Activated naive CD4-positive, alpha-beta T cell treated with anti-CD3 and anti-CD28 coated beads, Interleukin-2, amount 10 ng/mL, durations not matched to agents 7 days and 5 days (primary cell): Measurements from ENCODE around the gene COP1.

Experiments used
- CTCF ChIA-PET: fragments of 350-600 bp; sonication (Branson Sonifier 250); formaldehyde crosslinking; loops from one replicate; lab custom pipeline; 2021; ENCODE audit warnings: antibody characterized with exemption; lab: Charles Lee
- DNase-seq: peaks from one replicate; pipeline ENCODE4 v3.0.0-alpha.2; 2020
- H3K27ac Mint-ChIP-seq: one replicate; pipeline ENCODE4 v1.8.0; 2021; ENCODE audit warnings: mild to moderate bottlenecking, moderate library complexity, mixed read lengths
- H3K27me3 Mint-ChIP-seq: one replicate; pipeline ENCODE4 v1.8.0; 2021; ENCODE audit warnings: mild to moderate bottlenecking, mixed read lengths
- H3K36me3 Mint-ChIP-seq: one replicate; pipeline ENCODE4 v1.8.0; 2021; ENCODE audit warnings: mixed read lengths
- H3K4me1 Mint-ChIP-seq: one replicate; pipeline ENCODE4 v1.8.0; 2021; ENCODE audit warnings: mixed read lengths
- H3K4me3 Mint-ChIP-seq: one replicate; pipeline ENCODE4 v1.8.0; 2021; ENCODE audit warnings: mild to moderate bottlenecking, moderate library complexity, mixed read lengths
- H3K9me3 Mint-ChIP-seq: one replicate; pipeline ENCODE4 v1.8.0; 2021; ENCODE audit warnings: mixed read lengths

The COP1 gene

DNA sequence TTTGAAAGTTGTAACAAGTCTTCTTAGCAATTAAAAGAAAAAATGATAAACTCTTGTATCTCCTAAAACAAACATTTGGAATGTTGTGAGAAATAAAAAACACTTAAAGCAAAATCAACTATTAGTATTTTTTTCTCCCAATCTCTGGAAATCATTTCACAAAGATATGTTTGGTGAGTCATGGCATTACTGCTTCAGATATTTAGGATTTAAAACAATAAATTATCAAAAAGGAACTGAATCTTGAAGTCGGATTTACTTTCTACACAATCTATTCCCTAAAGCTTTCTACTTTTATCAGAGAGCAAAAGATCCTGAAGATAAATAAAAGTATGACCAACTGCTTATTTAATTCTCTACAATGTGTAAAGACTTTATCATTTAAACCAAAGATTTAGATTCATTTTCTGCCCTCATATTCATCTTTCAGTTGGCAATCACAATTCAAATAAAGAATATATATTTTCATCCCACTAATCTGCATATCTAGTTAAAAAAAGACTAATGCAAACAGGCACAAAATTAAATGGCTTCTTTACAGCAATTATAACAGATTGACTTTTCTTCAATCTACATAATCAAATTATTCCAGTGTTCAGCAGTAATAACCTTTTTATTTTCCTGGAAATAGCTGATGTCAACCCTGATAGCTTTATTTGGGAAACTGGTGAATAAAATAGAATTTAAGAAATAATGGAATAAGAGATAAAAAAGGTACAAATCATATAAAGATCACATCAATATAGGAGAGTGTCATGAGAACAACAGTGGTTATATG, 230.0 kb downstream of the COP1 start:
- H3K36me3 Mint-ChIP-seq: peaks cover 28% of the 10 kb centered on the region
- H3K4me3 Mint-ChIP-seq: no peak overlapping the region
- CTCF ChIA-PET: no interaction called here

DNA sequence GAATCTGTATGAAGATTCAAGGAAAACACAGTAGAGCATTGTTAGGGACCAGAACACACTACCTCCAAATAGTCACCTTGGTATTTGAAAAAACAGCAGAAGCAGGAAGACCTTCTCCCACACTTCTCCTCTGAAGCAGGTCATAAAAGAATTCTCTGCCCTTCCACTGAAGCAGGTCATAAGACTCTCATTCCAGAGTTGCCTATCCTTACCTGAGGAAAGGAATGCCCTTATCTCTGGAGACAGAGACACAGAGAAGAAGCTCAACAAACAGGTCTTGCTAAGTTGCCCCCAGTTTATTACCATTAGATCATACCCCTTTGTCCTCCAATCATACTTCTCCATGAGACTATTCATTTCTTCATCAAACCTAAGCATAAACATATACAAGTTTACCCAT, 237.9 kb downstream of the COP1 start:
- H3K4me3 Mint-ChIP-seq: no peak overlapping the region
- DNase-seq: no peak
- H3K27ac Mint-ChIP-seq: no peak overlapping the region
- H3K36me3 Mint-ChIP-seq: peaks cover 23% of the 10 kb centered on the region
- no peaks in the 10 kb centered on the region for H3K27me3 Mint-ChIP-seq
- no peaks in the 10 kb centered on the region for H3K4me1 Mint-ChIP-seq
- no peaks in the 10 kb centered on the region for H3K9me3 Mint-ChIP-seq
- CTCF ChIA-PET: no interaction called here

More for the DNA sequence above, 230.0 kb downstream of the COP1 start:
- Mint-ChIP-seq H3K9me3 (peaks cover 3% of the 10 kb centered on the region), H3K4me1 (no peaks in the 10 kb centered on the region), H3K27ac (no peak overlapping the region), H3K27me3 (no peaks in the 10 kb centered on the region)
- no peak for DNase-seq

DNA sequence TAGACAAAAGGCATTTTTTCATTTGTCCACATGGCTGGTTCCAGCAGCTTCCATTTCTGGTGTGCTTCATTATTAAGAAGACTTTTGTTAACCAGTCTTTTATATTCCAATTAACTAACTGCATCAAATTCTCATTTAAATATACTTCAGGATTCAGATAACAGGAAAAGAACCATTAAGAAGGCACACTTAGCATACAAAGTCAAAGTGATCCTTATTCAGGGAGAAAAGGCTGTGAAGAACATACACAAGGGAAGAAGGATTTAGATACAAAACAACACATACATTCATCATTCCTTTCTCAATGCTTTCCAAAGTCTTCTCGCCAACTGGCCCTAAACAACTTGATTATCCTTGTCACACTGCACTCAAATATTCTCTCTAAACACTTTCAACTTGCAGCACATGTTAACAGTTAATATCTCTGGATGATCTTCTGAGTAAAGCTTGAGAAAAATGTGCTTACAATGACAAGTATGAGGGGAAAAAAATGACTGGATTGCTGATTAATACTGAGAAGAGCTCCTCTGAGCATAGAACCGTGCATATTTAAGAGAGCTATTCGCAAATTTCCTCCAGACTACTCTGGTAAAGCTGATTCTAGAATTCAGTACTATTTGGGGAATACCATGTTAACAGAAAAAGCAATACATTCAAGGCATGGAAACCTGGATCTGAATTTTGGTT, 238.5 kb downstream of the COP1 start:
- CTCF ChIA-PET: no interaction called here
- H3K4me3 Mint-ChIP-seq: no peak overlapping the region
- H3K4me1 Mint-ChIP-seq: no peaks in the 10 kb centered on the region
- H3K9me3 Mint-ChIP-seq: no peaks in the 10 kb centered on the region
- H3K36me3 Mint-ChIP-seq: peaks cover 19% of the 10 kb centered on the region
- H3K27me3 Mint-ChIP-seq: no peaks in the 10 kb centered on the region
- DNase-seq: no peak
- no peak overlapping the region for H3K27ac Mint-ChIP-seq

DNA sequence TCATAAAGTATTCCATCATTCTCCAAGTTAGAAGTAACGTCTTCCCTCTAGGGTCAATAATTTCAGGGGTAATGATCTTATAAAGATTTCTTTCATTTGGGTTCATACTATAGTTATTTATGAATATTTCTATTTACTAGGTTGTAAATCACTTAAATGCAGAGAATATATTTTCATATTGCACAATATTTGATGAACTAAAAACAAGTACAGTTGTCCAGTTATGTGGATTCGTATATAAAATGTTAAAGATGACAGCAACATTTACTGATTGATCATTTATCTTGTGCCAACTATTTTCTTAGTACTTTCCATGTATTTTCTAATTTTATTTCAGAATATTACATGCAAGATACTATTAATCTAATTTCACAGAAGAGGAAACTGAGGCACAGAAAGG, 243.3 kb downstream of the COP1 start:
- H3K4me3 Mint-ChIP-seq: no peak overlapping the region
- DNase-seq: no peak
- no peaks in the 10 kb centered on the region for H3K9me3 Mint-ChIP-seq
- H3K27ac Mint-ChIP-seq: no peak overlapping the region
- CTCF ChIA-PET: no interaction called here
- peaks cover 21% of the 10 kb centered on the region for H3K36me3 Mint-ChIP-seq
- H3K27me3 Mint-ChIP-seq: no peaks in the 10 kb centered on the region
- no peaks in the 10 kb centered on the region for H3K4me1 Mint-ChIP-seq

DNA sequence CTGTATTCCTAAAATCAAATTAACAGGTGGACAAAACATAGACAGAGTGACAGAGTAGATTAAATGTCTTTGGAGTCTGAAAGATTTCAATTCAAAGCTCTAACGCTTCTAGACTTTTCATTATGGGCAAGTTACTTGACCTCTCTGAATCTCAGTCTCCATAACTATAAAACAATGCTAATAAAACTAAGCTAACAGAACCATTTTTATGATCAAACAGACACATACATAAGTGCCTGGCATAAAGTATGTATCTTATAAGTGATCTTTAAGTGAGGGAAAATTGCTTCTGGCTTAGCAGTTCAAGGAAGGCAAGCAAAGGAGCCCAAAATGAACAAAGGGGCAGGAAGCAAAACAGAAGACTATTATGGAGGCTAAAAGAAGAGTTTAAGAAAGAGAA, 246.9 kb downstream of the COP1 start:
- peaks cover 21% of the 10 kb centered on the region for H3K36me3 Mint-ChIP-seq
- DNase-seq: no peak
- H3K4me3 Mint-ChIP-seq: no peak overlapping the region
- no peaks in the 10 kb centered on the region for H3K9me3 Mint-ChIP-seq
- H3K4me1 Mint-ChIP-seq: no peaks in the 10 kb centered on the region
- no peak overlapping the region for H3K27ac Mint-ChIP-seq
- CTCF ChIA-PET: no interaction called here
- H3K27me3 Mint-ChIP-seq: no peaks in the 10 kb centered on the region

DNA sequence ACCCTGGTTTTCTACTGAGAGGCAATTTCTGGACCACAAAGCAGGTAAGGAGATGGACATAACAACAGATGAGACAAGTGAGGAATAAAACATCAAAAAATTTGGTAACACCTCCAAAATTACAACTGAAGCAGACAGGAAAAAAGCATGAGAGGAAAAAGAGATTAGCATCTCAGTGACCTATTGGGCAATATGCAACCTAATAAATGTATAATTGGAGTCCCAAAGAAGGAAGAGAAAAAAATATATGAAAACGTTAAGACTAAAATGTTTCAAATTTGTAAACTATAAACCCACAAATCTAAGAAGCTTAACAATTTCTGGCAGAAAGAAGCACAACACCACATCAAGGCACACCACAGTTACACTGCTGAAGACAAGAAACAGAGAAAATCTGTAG, 255.5 kb downstream of the COP1 start:
- DNase-seq: no peak
- Mint-ChIP-seq H3K9me3 (peaks cover 3% of the 10 kb centered on the region), H3K27me3 (no peaks in the 10 kb centered on the region), H3K4me1 (no peaks in the 10 kb centered on the region), H3K4me3 (no peak overlapping the region), H3K36me3 (peaks cover 46% of the 10 kb centered on the region), H3K27ac (no peak overlapping the region)
- CTCF ChIA-PET: no interaction called here

DNA sequence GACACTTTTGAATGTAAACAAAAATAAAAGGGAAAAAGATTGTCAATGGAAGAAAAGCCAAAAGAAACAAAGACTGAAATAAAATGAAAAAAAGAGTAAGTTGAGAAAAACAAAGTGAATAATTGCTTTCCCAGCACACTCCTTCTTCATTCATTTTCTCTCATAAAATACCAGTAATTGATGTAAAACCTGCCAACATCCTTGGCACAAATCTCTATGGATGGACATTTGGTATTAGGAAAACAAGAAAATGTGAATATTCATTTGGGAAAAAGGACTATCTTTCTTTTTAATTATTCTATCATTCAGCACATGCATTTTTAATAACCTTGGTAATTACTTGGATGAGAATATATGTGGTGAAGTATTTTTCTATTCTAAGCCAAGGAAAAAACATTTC, 259.3 kb downstream of the COP1 start:
- H3K4me3 Mint-ChIP-seq: no peak overlapping the region

DNA sequence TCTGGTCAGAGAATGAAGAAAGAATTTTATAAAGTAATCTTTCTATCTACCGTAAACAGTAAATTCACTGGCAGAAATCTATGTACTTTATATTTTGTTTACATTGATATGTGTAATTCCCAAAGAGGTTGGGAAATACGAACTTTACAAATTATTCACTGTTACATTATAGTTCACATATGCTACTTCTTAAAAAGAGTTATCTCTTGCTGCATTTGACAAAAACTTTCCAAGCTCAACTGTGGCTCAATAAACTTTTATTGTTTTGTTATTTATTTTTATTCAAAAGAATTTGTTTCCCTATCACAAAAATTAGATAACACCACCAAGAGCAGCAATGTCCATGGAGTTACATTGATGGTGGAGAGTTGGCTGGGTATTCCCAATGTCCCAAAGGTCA, 262.5 kb downstream of the COP1 start:
- Mint-ChIP-seq H3K27ac (no peak overlapping the region), H3K4me3 (no peak overlapping the region), H3K9me3 (no peaks in the 10 kb centered on the region), H3K27me3 (no peaks in the 10 kb centered on the region), H3K36me3 (peaks cover 62% of the 10 kb centered on the region), H3K4me1 (no peaks in the 10 kb centered on the region)
- CTCF ChIA-PET: no interaction called here
- DNase-seq: no peak

More for the DNA sequence above, 259.3 kb downstream of the COP1 start:
- Mint-ChIP-seq H3K4me1 (no peaks in the 10 kb centered on the region), H3K27me3 (no peaks in the 10 kb centered on the region), H3K9me3 (peaks cover 3% of the 10 kb centered on the region), H3K36me3 (peaks cover 51% of the 10 kb centered on the region), H3K27ac (no peak overlapping the region)
- DNase-seq: no peak
- CTCF ChIA-PET: no interaction called here

DNA sequence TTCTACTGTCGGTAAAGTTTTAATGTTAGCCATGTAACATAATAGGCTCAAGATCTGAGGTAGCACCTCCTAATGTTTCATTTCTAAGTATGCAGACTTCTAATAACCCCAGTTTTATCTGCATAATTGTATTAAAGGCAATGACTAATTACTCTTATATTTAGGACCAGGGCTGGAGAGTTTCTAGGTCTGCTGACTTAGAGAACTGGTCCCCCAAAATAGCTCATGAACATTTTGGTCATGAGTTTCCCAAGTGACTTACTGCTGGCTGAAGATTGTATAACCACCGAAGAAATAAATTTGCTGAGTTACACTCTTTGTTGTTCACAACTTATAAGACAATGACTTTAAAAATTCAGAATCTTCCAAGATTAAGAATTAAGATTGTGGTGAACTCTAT, 265.9 kb downstream of the COP1 start:
- H3K9me3 Mint-ChIP-seq: peaks cover 5% of the 10 kb centered on the region
- H3K36me3 Mint-ChIP-seq: peaks cover 65% of the 10 kb centered on the region
- no peaks in the 10 kb centered on the region for H3K27me3 Mint-ChIP-seq
- CTCF ChIA-PET: no interaction called here
- H3K4me3 Mint-ChIP-seq: no peak overlapping the region
- H3K4me1 Mint-ChIP-seq: no peaks in the 10 kb centered on the region
- no peak overlapping the region for H3K27ac Mint-ChIP-seq
- no peak for DNase-seq

DNA sequence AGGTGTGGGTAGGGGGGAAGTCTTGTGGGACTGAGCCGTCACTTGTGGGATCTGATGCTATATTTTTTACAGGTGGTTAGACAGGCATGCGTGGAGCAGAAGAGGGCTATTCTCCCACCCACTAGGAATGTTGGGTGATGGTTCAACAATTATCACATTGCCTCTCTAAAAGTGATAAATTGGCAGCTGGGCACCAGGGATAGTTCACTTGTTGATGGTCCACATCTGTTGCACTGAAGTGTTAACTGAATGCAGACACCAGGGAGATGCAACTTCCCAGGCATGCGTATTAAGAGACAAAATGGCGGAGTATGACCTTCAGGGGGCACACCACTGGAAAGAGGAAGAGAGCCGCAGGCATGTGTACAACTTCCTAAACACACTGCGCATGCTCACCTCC, 270.4 kb downstream of the COP1 start:
- DNase-seq: no peak
- peaks cover 5% of the 10 kb centered on the region for H3K9me3 Mint-ChIP-seq
- CTCF ChIA-PET: no interaction called here
- no peaks in the 10 kb centered on the region for H3K27me3 Mint-ChIP-seq
- H3K4me1 Mint-ChIP-seq: no peaks in the 10 kb centered on the region
- H3K36me3 Mint-ChIP-seq: peaks cover 46% of the 10 kb centered on the region
- no peak overlapping the region for H3K4me3 Mint-ChIP-seq
- no peak overlapping the region for H3K27ac Mint-ChIP-seq

DNA sequence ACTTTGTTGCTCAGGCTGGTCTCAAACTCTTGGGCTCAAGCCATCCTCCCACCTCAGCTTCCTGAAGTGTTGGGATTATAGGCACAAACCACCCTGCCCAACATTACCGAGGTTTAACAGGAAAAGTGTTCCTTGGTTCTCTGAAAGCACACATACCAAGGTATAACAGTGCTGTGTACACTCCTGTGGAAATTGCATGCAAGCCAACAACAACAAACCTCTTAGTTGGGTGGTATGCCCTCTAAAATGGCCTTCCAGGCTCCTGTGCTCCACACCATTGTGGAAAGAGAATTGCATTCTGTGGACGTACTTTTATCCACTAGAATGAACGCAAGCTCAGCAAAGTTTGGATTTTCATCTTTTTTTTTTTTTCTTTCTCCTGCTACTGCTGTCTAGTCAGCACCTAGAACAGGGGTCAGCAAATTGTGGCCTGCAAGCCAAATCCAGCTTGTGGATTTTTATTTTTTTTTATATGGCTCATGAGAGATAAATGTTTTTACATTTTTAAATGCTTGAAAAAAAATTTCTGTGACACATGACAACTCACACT, 271.4 kb downstream of the COP1 start:
- Mint-ChIP-seq H3K36me3 (peaks cover 35% of the 10 kb centered on the region), H3K4me1 (no peaks in the 10 kb centered on the region), H3K27ac (no peak overlapping the region), H3K27me3 (no peaks in the 10 kb centered on the region), H3K9me3 (peaks cover 5% of the 10 kb centered on the region), H3K4me3 (no peak overlapping the region)
- DNase-seq: no peak
- CTCF ChIA-PET: interaction anchor here (0.7 kb wide), 1 partner anchor 315 kb away, joined by 3 read pairs; no protein-coding TSS in a partner anchor

DNA sequence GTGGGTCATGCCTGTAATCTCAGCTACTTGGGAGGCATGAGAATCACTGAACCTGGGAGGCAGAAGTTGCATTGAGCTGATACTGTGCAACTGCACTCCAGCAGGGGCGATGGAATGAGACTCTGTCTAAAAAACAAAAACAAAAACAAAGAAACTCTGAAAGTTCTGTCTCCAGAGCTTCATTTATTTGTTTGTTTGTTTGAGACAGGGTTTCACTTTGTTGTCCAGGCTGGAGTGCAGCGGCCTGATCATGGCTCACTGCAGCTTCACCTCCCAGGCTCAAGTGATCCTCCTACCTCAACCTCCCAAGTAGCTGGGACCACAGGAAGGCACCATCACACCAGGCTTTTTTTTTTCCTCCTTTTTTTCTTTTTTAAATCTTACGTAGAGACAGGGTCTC, 271.9 kb downstream of the COP1 start:
- H3K4me3 Mint-ChIP-seq: no peak overlapping the region
- peaks cover 32% of the 10 kb centered on the region for H3K36me3 Mint-ChIP-seq
- no peaks in the 10 kb centered on the region for H3K4me1 Mint-ChIP-seq
- peaks cover 5% of the 10 kb centered on the region for H3K9me3 Mint-ChIP-seq
- DNase-seq: no peak
- CTCF ChIA-PET: interaction anchor here (0.7 kb wide), 1 partner anchor 316 kb away, joined by 3 read pairs; no protein-coding TSS in a partner anchor
- H3K27ac Mint-ChIP-seq: no peak overlapping the region
- H3K27me3 Mint-ChIP-seq: no peaks in the 10 kb centered on the region

DNA sequence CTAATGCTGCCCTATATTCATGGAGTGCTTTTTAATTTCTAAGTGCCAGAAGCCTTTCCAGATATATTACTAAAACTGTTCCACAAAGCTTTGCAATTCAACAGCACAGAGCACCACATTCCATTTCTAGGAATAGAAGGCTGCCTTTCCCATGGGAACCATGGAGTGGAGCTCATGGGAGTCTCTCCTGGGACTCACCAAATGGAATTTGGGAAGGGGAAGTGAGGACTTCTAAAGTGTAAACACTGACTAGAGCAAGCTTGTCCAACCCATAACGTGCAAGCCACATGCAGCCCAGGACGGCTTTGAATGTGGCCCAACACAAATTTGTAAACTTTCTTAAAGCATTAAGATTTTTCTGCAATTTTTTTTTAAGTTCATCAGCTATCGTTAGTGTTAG, 273.3 kb downstream of the COP1 start:
- H3K27me3 Mint-ChIP-seq: no peaks in the 10 kb centered on the region
- CTCF ChIA-PET: no interaction called here
- H3K4me3 Mint-ChIP-seq: no peak overlapping the region
- no peak overlapping the region for H3K27ac Mint-ChIP-seq
- peaks cover 6% of the 10 kb centered on the region for H3K9me3 Mint-ChIP-seq
- H3K36me3 Mint-ChIP-seq: peaks cover 24% of the 10 kb centered on the region
- no peaks in the 10 kb centered on the region for H3K4me1 Mint-ChIP-seq
- no peak for DNase-seq

DNA sequence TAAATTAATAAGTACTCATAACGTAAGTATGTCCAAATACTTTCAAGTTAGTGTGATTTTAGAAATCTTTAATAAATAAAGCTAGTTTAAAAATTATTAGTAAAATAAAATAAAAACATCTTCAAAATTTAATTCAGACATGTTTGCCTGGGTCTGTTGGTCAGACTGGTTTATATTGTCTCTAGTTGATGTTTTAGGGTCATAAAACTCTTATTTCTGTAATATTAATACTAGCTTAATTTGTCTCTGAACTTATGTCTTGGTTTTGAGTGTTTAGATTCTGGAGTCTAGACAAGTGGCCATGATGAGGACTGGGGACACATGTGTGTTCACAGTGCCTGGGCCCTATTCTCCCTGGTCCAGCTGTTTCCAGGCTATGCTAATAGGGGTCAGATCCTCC, 279.1 kb downstream of the COP1 start:
- no peak for DNase-seq
- Mint-ChIP-seq H3K27ac (no peak overlapping the region), H3K4me1 (no peaks in the 10 kb centered on the region), H3K4me3 (no peak overlapping the region), H3K9me3 (peaks cover 10% of the 10 kb centered on the region), H3K27me3 (no peaks in the 10 kb centered on the region), H3K36me3 (peaks cover 10% of the 10 kb centered on the region)
- CTCF ChIA-PET: no interaction called here
